CD14-positive monocyte (primary cell): ENCODE measurements around the gene NME7. TPM values are rescaled to one million over a fixed set of nuclear protein-coding genes. Genes with fewer than 3 reads are reported as not detected.

ENCODE experiments used
- DNase-seq, 3 donors: peaks; one replicate each; pipeline ENCODE4 v3.0.0-alpha.2; 2011 to 2022
- H2AFZ ChIP-seq: 2 replicates; pipeline ENCODE4 v1.6.0; 2012; ENCODE audit warnings: mild to moderate bottlenecking, low read depth, low read length, inconsistent platforms; ENCODE audit not compliant: insufficient read depth, poor library complexity, severe bottlenecking
- H3K27ac ChIP-seq, 2 donors: 1 replicate in 1 of 2; 2 replicates in 1 of 2; pipeline ENCODE4 v1.5.1; 2012 to 2013; ENCODE audit warnings: low read length in 2 of 2, control low read depth in 1 of 2, inconsistent platforms in 1 of 2, low read depth in 1 of 2, mild to moderate bottlenecking in 1 of 2
- H3K27me3 ChIP-seq, 2 donors: one replicate each; pipeline versions ENCODE4 v1.6.0 to v1.6.1; 2011 to 2013; ENCODE audit warnings: low read length in 2 of 2; ENCODE audit not compliant: control insufficient read depth in 2 of 2, insufficient read depth in 2 of 2
- H3K36me3 ChIP-seq, 2 donors: replicated peaks in 1 of 2; 1 replicate in 1 of 2; 2 replicates in 1 of 2; pipeline versions ENCODE4 v1.5.1 to v1.6.1; 2012 to 2013; ENCODE audit warnings: low read length in 2 of 2, control low read depth in 1 of 2, inconsistent platforms in 1 of 2, mild to moderate bottlenecking in 1 of 2; ENCODE audit not compliant: insufficient read depth in 2 of 2, control insufficient read depth in 1 of 2
- H3K4me1 ChIP-seq, 2 donors: 1 replicate in 1 of 2; 2 replicates in 1 of 2; pipeline versions ENCODE4 v1.5.1 to v1.6.1; 2012 to 2013; ENCODE audit warnings: low read length in 2 of 2, control low read depth in 1 of 2, inconsistent platforms in 1 of 2, mild to moderate bottlenecking in 1 of 2, moderate library complexity in 1 of 2; ENCODE audit not compliant: insufficient read depth in 2 of 2, control insufficient read depth in 1 of 2
- H3K4me2 ChIP-seq: replicated peaks from 2 replicates; pipeline ENCODE3; 2012; ENCODE audit warnings: low read length, moderate library complexity, mild to moderate bottlenecking; ENCODE audit not compliant: poor library complexity, severe bottlenecking; ENCODE audit errors: extremely low read depth
- H3K4me3 ChIP-seq, 3 experiments: fragments of 200-600 bp in 1 of 3; sonication (generic) in 1 of 3; replicated peaks in 1 of 3; 1 replicate in 2 of 3; 2 replicates in 1 of 3; pipeline ENCODE4 v1.5.1; 2011 to 2013; ENCODE audit warnings: low read length in 3 of 3, mild to moderate bottlenecking in 3 of 3, control low read depth in 2 of 3, low read depth in 2 of 3, inconsistent platforms in 1 of 3, moderate library complexity in 1 of 3
- H3K79me2 ChIP-seq: 2 replicates; pipeline ENCODE4 v1.6.0; 2012; ENCODE audit warnings: mild to moderate bottlenecking, control low read depth, inconsistent platforms, low read length, moderate library complexity; ENCODE audit not compliant: insufficient read depth
- H3K9ac ChIP-seq: 2 replicates; pipeline ENCODE4 v1.6.0; 2017; ENCODE audit warnings: low read length, mild to moderate bottlenecking; ENCODE audit not compliant: insufficient read depth, poor library complexity, severe bottlenecking
- H3K9me3 ChIP-seq, 2 donors: replicated peaks in 1 of 2; 1 replicate in 1 of 2; 2 replicates in 1 of 2; pipeline versions ENCODE4 v1.5.1 to v1.6.1; 2012 to 2013; ENCODE audit warnings: low read length in 2 of 2, control low read depth in 1 of 2; ENCODE audit not compliant: control insufficient read depth in 1 of 2, insufficient read depth in 1 of 2
- H4K20me1 ChIP-seq: 2 replicates; pipeline ENCODE4 v1.6.0; 2012; ENCODE audit warnings: mild to moderate bottlenecking, low read length, control low read depth, moderate library complexity; ENCODE audit not compliant: insufficient read depth
- H3K27ac Mint-ChIP-seq, 7 donors: one replicate each; pipeline ENCODE4 v1.8.0; 2020; ENCODE audit warnings: mild to moderate bottlenecking in 7 of 7, mixed read lengths in 7 of 7, moderate library complexity in 6 of 7, inconsistent platforms in 2 of 7
- H3K27me3 Mint-ChIP-seq, 3 donors: one replicate each; pipeline ENCODE4 v1.8.0; 2021 to 2022; ENCODE audit warnings: low read depth in 3 of 3, mild to moderate bottlenecking in 3 of 3, mixed read lengths in 3 of 3, moderate library complexity in 3 of 3, inconsistent platforms in 1 of 3
- H3K36me3 Mint-ChIP-seq, 2 donors: one replicate each; pipeline ENCODE4 v1.8.0; 2020; ENCODE audit warnings: mixed read lengths in 2 of 2, inconsistent platforms in 1 of 2, mild to moderate bottlenecking in 1 of 2
- H3K4me1 Mint-ChIP-seq: one replicate; pipeline ENCODE4 v1.8.0; 2020; ENCODE audit warnings: mild to moderate bottlenecking, mixed read lengths
- H3K4me3 Mint-ChIP-seq, 2 donors: one replicate each; pipeline ENCODE4 v1.8.0; 2020; ENCODE audit warnings: mild to moderate bottlenecking in 2 of 2, mixed read lengths in 2 of 2, moderate library complexity in 1 of 2
- H3K9me3 Mint-ChIP-seq, 7 donors: one replicate each; pipeline ENCODE4 v1.8.0; 2020 to 2022; ENCODE audit warnings: mixed read lengths in 7 of 7, mild to moderate bottlenecking in 6 of 7, moderate library complexity in 6 of 7, inconsistent platforms in 2 of 7
- CTCF ChIP-seq: fragments of 200-600 bp; IDR thresholded peaks from one replicate; pipeline ENCODE4 v1.8.0; 2022; ENCODE audit warnings: antibody characterized with exemption, mild to moderate bottlenecking
- WGBS: methylation state at CpG from one replicate; pipeline ENCODE4 v1.1.5; 2013; ENCODE audit warnings: missing lambda C conversion rate; ENCODE audit not compliant: insufficient coverage; 5-methylcytosine and 5-hydroxymethylcytosine counted together
- intact Hi-C, 2 donors: fragments of 100-400 bp; cut with micrococcal nuclease; formaldehyde crosslinking; loops; one replicate each; pipeline versions ENCODE4 v1.15.0 to v1.15.1; 2023
- polyA plus RNA-seq, 3 donors: library from polyadenylated mRNA; depleted of rRNA in 1 of 3; unstranded in 2 of 3; stranded (reverse) in 1 of 3; fragments of 300-500 nt in 2 of 3; fragments of >200 nt in 1 of 3; fragmentation: Illumina TruSeq in 2 of 3; gene quantifications; 1 replicate in 2 of 3; 2 replicates in 1 of 3; pipeline ENCODE4 v1.2.3, GENCODE V29; 2012 to 2021

Gene NME7
- polyA plus RNA-seq, 3 donors = 3.5 to 8.0 (median 6.0) TPM

- Histone ChIP-seq H3K79me2 (no peaks in the 10 kb centered on the region), H3K36me3 (no peaks in the 10 kb centered on the region), H3K27ac (no peak overlapping the region), H3K9me3 (no peaks in the 10 kb centered on the region), H3K4me2 (no peak overlapping the region), H2AFZ (no peak overlapping the region), H3K9ac (no peak overlapping the region), H3K4me1 (peaks cover 10 to 11% of the 10 kb centered on the region in 2 donors), H3K4me3 (no peak overlapping the region), H4K20me1 (no peaks in the 10 kb centered on the region), H3K27me3 (no peaks in the 10 kb centered on the region)
- no peaks in the 10 kb centered on the region for H3K27me3 Mint-ChIP-seq
- peaks cover 0 to 2% (median 0%) of the 10 kb centered on the region in 7 donors for H3K9me3 Mint-ChIP-seq
- H3K4me1 Mint-ChIP-seq = no peaks in the 10 kb centered on the region
- peak overlapping the region in 1 of 7 donors; percentile 58 for H3K27ac Mint-ChIP-seq
- 100% methylated on average over 1 of the region's 4 CpGs for WGBS
- no peak for TF ChIP-seq CTCF
- DNase-seq = peak; percentile 10 to 21 (median 21)
- H3K4me3 Mint-ChIP-seq = no peak overlapping the region
- no peaks in the 10 kb centered on the region for H3K36me3 Mint-ChIP-seq
- intact Hi-C loops = no loop called here
These were observed 206.0 kb downstream of the NME7 start for GRCh38 chr1:169161496-169162194.

GRCh38 chr1:169160845-169161495 lies 206.6 kb downstream of the NME7 start:
- peaks cover 0 to 2% (median 0%) of the 10 kb centered on the region in 7 donors for H3K9me3 Mint-ChIP-seq
- Histone ChIP-seq H3K36me3 (no peaks in the 10 kb centered on the region), H3K27me3 (no peaks in the 10 kb centered on the region), H4K20me1 (no peaks in the 10 kb centered on the region), H3K4me2 (no peak overlapping the region), H3K27ac (no peak overlapping the region), H3K4me1 (peaks cover 10 to 11% of the 10 kb centered on the region in 2 donors), H3K4me3 (no peak overlapping the region), H3K9ac (no peak overlapping the region), H2AFZ (no peak overlapping the region), H3K9me3 (no peaks in the 10 kb centered on the region), H3K79me2 (no peaks in the 10 kb centered on the region)
- no peaks in the 10 kb centered on the region for H3K36me3 Mint-ChIP-seq
- no peak overlapping the region for H3K27ac Mint-ChIP-seq
- H3K4me3 Mint-ChIP-seq = no peak overlapping the region
- TF ChIP-seq CTCF = no peak
- no peaks in the 10 kb centered on the region for H3K27me3 Mint-ChIP-seq
- no CpG with 5 or more reads among the region's 3 CpGs for WGBS
- no peak for DNase-seq
- no peaks in the 10 kb centered on the region for H3K4me1 Mint-ChIP-seq
- intact Hi-C loops = no loop called here
